ENCODE results near the gene MAJIN. TPM values are rescaled to one million over a fixed set of nuclear protein-coding genes. Genes with fewer than 3 reads are reported as not detected.
A peak's percentile ranks its signal among the peaks of the same experiment; 100 is the strongest.

The MAJIN gene
- total and polyA plus RNA-seq, 9 of the 15 experiments (the other 6 are each of a cell fraction or from before 2014, with no cell fraction given), result 0.17 to 0.83 (median 0.24) TPM; not detected in 2

- no peak for TF ChIP-seq BCLAF1 (IDR thresholded peaks at IDR 0.05; ENCODE audit: borderline replicate concordance in 1 of 2, control insufficient read depth in 1 of 2, low read depth in 2 of 2, low read length in 1 of 2)
- TF ChIP-seq MED1 (CRISPR knock-in tag; IDR thresholded peaks at IDR 0.05; ENCODE audit: borderline replicate concordance), result no peak
- no peak for TF ChIP-seq PCBP1 (IDR thresholded peaks at IDR 0.05; ENCODE audit: low read depth, low read length, poor library complexity, severe bottlenecking)
- peak; percentile 96; the same call in 1 of the 2 replicates for TF ChIP-seq HDAC2 (IDR thresholded peaks at IDR 0.05)
- TF ChIP-seq ZC3H11A (IDR thresholded peaks at IDR 0.05; ENCODE audit: low read depth, low read length), result no peak
- no peak for TF ChIP-seq MIER1 (IDR thresholded peaks at IDR 0.05; ENCODE audit: low read depth)
- TF ChIP-seq ZNF57 (CRISPR knock-in tag; IDR thresholded peaks at IDR 0.05), result no peak
- TF ChIP-seq NCOA6 (IDR thresholded peaks at IDR 0.05), result no peak
- TF ChIP-seq ZNF395 (CRISPR knock-in tag; IDR thresholded peaks at IDR 0.05), result no peak; the same call in 1 of the 2 replicates
- TF ChIP-seq MCM2 (IDR thresholded peaks at IDR 0.05; ENCODE audit: low read depth), result no peak
- TF ChIP-seq NFE2 (IDR thresholded peaks at IDR 0.05; ENCODE audit: low read depth), result peak; percentile 89
- no peak for TF ChIP-seq ETS2 (tag; IDR thresholded peaks at IDR 0.05; ENCODE audit: borderline replicate concordance, poor library complexity, severe bottlenecking)
- TF ChIP-seq E4F1 (CRISPR knock-in tag; IDR thresholded peaks at IDR 0.05; ENCODE audit: borderline replicate concordance), result no peak
- peak; percentile 98 for TF ChIP-seq EP300 (IDR thresholded peaks at IDR 0.05; ENCODE audit: low read length)
- TF ChIP-seq DDX20 (tag; IDR thresholded peaks at IDR 0.05; ENCODE audit: low read depth), result no peak
- TF ChIP-seq SIRT6 (IDR thresholded peaks at IDR 0.05; ENCODE audit: low read depth, low read length), result no peak
- TF ChIP-seq TAF7 (tag; IDR thresholded peaks at IDR 0.05), result no peak
- 0 out of 2 replicates have a peak, but pooled peaks have one; percentile 3 for TF ChIP-seq HSF4 (CRISPR knock-in tag; IDR thresholded peaks at IDR 0.05; ENCODE audit: borderline replicate concordance)
- TF ChIP-seq MEF2D (tag; conservative IDR thresholded peaks at IDR 0.05; ENCODE audit: low read depth), result peak; percentile 40
- no peak for TF ChIP-seq XRCC3 (IDR thresholded peaks at IDR 0.05)
- peak; percentile 32; the same call in 1 of the 2 replicates for TF ChIP-seq RBFOX2 (IDR thresholded peaks at IDR 0.05; ENCODE audit: low read depth, low read length)
- TF ChIP-seq ZBTB17 (CRISPR knock-in tag; IDR thresholded peaks at IDR 0.05), result peak; percentile 77; the same call in 1 of the 2 replicates
Observed at GRCh38 chr11:64888729-64889511, 83.0 kb downstream of the MAJIN start (continued).

Data from K562 (cell line).